CD4-positive, alpha-beta T cell treated with Interferon alpha-2 for 1 hour (primary cell): ENCODE data around the gene MIPOL1.
"Not testable (repeated sequence)": the region's sequence is repeated elsewhere in the genome, so short reads cannot be mapped to it uniquely, and the experiment has no call there.

ENCODE experiments used
- DNase-seq, 2 donors: peaks; one replicate each; pipeline ENCODE4 v3.0.0-alpha.2; 2020 to 2022

Gene MIPOL1, protein sequence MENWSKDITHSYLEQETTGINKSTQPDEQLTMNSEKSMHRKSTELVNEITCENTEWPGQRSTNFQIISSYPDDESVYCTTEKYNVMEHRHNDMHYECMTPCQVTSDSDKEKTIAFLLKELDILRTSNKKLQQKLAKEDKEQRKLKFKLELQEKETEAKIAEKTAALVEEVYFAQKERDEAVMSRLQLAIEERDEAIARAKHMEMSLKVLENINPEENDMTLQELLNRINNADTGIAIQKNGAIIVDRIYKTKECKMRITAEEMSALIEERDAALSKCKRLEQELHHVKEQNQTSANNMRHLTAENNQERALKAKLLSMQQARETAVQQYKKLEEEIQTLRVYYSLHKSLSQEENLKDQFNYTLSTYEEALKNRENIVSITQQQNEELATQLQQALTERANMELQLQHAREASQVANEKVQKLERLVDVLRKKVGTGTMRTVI

DNA sequence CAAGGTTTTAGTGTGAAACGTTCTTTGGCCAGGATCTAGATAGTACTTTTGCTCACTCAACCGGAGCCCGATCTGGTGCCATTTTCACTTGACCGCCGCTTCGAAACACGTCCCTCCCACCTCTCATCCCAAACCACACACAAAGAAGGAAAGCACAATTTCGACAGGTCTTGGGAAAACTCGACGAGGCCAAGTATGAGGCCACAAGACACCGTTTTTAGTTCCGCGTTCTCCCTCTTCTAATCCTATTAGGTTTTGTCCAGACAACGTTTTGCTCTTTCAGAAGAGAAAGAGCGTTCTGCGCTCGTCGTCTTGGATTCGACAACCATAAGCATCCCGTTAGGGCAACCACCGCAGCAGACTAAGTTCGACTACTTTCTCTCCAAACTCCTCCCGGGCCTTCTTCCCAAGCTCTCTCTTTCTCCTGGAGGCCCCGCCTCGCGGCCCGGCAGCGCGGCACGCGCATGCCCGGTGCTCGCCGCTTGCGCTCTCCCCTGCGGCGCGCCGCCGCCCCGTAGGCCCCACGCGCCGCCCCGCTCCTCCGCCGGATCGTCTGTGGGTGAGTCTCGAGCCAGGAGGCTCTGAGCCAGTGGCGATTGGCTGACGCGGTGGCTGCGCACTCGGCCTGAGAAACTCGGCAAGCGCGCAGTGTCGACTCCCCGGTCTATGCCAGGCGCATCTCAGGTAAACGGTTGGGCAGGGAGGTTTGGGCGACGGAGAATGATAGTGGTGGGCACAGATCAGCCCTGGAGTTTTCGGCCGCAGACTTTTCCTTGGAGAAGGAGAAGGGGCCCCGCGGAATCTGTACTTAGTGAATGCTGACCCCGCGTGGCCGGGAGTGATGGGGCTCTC, at the start of gene MIPOL1:
Gene MIPOL1 (plus strand): TSS at position 517 of the 852 bp plus-strand sequence. CDS start 49,952 bp downstream, outside the sequence.
- peak in 1 of 2 donors; percentile 19 for DNase-seq

DNA sequence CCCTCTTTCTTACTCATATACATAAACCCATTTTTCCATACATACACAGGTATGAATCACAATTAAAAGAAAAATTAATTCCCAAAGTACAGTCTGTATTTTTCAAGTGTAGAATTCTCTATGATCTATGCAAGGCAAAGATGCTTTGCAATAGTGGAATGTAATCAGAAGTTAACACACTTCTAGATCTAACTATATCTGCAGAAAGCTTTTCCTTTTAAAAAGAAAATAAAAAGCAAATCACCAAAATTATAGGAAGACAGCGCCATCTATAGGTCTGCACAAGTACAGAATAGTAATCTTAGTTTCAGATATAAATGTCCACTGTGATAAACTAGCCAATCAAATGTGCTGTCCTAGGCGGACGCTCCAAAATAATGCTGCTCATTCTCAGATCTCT, 47.3 kb upstream of the MIPOL1 start:
- no peak for DNase-seq

DNA sequence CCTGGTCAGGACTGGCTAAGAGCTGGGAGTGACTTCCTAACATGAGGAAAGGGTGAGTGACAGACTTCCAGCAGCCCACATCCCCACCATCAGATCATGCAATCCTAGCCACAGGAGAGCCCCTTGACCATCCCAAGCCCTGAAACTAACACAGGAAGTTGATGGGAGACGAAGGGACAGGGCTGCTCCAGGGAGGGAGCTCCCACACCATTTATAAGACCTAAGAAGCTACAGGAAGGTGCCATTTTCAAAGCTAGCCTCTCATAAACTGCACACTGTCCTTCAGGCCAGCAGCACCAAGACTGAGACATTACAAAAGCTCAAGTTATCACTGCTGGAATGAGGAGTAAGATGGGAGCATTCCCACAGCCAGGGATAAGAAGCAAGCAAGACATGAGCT, 44.7 kb upstream of the MIPOL1 start:
- DNase-seq, result no peak

DNA sequence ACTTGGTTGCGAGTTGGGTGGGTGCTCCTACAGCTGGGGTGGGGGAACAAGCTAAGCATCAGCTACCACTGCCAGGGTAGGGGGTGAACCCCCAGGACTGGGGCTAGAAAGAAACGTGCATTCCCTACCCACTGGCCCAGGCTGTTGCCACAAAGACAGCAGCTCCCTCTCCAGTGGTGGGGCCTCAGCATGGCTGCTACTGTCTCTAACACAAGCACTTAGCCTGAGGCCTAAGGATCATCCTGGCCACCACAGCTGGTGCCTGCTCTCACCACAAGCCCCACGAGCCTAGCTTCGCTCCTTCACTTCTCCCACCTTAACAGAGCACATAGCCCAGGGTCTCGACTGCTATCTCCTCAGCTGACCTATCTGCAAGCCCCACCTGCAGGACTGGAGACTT, 44.3 kb upstream of the MIPOL1 start:
- no peak for DNase-seq

DNA sequence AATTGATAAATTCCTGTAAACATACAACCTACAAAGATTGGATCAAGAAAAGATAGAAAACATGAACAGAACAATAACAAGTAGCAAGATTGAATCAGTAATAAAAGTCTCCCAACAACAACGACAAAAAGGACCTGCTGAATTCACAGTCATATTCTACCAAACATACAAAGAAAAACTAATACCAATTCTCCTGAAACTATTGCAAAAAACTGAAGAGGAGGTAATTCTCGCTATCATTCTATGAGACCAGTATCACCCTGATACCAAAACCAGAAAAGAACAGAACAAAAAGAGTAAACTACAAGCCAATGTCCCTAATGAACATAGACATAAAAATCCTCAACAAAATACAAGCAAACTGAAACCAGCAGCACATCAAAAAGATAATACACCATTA, 39.8 kb upstream of the MIPOL1 start:
- no peak for DNase-seq

DNA sequence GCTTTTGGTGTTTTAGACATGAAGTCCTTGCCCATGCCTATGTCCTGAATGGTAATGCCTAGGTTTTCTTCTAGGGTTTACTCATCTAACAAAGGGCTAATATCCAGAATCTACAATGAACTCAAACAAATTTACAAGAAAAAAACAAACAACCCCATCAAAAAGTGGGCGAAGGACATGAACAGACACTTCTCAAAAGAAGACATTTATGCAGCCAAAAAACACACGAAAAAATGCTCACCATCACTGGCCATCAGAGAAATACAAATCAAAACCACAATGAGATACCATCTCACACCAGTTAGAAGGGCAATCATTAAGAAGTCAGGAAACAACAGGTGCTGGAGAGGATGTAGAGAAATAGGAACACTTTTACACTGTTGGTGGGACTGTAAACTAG, 35.4 kb upstream of the MIPOL1 start:
- DNase-seq, result not testable (repeated sequence)

DNA sequence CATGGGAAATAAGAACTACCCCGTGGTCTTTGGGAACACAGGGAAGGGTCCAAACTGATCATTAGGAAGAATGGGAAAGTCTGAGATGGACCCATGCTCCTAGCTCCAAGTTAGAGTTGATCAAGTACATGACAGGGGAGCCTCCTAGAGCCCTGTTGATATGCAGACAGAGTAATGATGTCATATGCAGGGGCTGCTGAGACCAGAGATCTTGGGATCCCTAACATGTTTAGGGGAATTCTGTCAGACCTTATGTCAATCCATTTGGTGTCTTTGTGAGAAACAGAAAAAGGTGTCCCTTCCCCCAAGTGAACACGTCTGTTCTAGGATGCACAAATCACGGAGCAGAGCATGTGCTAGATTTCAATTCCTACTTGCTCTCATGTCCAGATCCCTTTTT, 31.9 kb upstream of the MIPOL1 start:
- DNase-seq, result no peak

DNA sequence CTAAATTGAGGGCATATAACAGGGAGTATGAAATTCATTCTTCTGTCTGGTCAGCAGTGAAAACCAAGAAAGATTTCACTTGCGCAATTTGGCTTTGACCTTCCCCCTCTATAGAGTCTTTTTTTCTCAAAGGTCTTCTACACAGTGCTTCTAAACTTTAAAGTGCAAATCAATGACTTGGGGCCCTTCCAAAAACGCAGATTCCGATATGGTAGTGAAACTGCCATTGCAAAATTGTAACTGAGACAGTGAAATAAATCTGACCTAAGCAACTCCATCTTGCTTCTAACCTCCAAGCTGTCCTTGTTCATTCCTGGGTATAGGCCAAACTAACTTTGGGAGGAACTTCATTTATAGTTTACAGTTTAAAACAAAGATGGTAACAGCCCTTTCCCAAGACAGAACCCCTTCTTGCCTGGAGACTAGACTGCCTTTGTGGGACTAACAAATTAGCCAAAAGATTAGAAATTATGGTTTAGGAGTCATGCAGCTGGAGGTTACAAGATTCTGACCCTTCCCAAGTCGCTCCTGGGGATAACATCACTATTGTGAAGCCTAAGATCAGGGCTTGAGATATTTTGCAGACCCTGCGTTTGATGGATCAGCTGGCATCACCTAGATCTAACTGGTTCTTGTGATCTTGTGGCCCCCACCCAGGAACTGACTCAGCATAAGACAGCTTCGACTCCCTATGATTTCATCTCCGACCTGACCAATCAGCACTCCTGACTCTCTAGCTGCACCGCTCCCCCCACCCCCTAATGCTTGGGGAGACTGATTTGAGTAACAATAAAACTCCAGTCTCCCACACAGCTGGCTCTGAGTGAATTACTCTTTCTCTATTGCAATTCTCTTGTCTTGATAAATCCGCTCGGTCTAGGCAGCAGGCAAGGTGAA, 30.3 kb upstream of the MIPOL1 start:
- no peak for DNase-seq

DNA sequence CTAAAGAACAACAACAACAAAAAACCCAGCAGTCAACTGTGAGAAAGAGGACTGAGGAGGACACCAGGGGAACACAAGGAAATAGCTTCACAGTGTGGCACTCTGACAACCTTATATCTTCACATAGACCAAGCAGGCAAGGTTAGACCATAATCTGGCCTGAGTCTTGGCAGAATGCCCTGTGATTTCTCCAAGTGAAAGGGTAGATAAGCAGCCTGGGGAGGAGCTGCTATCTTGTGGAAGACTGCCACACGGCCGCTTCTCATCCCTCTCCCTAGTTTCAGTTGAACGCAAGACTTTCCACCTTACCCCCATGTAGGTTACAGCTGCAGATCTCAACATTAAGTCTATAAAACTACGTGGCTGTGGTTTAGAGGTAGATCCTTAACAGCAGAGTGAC, 29.0 kb upstream of the MIPOL1 start:
- no peak for DNase-seq

DNA sequence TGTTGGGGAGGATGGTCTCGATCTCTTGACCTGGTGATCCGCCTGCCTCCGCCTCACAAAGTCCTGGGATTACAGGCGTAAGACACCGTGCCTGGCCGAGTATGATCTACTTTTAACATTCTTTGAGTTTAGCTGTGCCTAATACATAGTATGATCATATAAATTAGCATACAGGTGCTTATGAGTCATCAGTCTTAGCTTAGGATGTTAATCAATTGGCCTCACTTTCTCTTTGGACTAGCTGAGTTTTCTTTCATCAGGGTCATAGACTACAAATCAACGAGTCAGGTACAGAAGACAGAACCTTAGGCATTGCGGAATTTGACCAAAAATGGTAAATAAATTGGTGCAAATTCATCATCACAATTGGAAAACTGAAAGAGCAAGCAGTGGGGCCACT, 27.5 kb upstream of the MIPOL1 start:
- no peak for DNase-seq

DNA sequence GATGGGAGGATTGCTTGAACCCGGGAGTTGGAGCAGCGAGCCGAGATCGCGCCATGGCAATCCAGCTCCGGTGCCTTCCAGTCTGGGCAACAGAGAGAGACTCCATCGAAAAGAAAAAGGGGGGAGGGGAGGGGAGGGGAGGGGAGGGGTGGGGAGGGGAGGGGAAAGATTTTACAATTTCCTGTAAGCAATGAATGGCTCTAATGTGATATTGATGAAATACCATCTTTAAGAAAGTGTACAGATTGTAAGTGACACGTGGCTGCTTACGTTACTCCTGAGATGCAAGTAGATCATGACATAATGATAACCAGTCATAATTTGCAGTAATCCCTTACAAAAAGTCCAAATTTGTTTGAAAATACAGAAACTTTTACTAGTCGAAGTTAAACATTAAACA, 26.7 kb upstream of the MIPOL1 start:
- DNase-seq, result no peak

DNA sequence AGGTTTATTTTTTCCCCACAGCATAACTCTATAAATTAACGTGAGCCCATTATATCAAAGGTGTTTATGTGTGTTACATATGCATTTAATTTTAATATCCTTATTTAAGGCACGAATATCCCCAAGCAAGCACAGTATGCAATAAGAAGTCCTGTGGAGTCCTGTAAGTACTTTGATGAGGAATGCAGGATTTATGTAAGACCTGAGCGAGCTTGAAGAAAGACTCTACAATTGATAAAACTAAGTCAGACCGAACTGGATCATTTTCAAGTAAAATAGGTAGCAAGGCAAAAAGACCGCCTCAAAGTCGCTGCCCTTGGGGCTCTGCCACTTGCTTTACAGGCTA, 26.1 kb upstream of the MIPOL1 start:
- no peak for DNase-seq

DNA sequence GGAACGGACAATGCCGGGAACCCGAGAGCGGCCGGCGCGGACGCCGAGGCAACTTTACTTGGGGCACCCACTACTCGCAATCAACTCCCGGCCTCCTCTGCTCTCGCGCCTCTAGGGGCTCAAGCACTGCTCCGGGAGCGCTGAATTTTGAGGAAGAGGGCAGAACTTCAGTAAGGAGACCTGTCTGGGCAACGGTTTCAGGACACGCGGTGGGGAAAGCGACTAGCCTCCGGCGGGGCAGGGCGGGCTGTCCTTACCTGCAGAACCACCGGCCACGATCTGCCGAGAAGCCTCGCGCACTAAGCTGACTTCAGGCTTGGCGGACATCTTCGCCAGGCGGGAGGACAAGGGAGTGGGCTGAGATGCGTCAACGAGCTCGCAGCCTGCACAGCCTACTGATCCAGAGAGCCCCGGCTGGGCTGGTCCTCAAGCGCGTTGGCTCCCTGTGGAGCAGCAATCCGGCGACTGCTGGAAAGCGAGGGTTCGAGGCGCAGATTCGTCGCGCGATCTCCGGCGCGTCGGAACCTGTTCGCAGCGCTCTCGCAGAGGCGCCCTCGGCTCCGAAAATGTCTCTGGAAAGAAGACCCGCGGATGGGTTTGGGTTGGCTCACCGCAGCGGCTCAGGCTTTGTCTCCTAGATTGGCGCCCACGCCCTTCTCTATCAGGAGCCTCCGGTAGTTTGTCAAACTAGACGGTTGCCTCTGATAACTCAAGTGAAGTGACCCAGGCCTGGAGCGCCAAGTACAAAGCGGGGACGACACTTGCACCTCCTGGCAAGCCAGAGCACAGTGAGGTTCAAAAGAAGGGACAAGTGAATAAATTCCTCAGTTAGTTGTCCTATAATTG, 25.5 kb upstream of the MIPOL1 start, which contains the start of gene SLC25A21:
Gene SLC25A21 (minus strand): TSS at position 583 of the 846 bp plus-strand sequence.
- no peak for DNase-seq

DNA sequence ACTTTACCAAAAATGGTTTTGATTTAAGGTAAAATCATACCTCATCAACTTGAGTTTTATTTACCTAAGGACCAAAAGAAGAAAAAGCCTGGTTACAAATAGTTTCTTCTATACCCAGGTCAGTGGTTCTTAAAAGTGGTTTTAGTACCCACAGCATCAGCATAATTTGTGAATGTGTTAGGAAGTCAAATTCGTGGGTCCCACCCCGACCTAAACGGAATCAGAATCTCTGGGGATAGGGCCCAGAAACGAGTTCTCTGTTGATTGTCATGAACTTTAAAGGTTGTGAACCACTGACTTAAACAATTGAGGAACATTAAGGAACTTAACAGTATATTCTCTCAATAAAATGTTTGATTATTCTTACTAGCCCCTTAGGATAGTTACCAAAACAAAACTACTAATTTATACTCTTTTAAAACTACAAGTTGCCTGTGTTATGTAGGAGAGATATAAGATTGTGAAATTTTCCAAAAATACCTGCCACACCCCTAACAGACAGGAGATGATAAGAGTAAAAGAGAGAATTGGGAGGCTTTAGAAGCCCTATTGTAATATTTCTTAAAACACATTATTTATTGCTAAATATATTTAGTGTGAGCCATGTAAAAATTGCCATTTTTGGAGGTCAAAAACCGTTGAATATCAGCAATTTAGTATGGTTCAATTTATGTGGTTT, 24.7 kb upstream of the MIPOL1 start:
- no peak for DNase-seq

DNA sequence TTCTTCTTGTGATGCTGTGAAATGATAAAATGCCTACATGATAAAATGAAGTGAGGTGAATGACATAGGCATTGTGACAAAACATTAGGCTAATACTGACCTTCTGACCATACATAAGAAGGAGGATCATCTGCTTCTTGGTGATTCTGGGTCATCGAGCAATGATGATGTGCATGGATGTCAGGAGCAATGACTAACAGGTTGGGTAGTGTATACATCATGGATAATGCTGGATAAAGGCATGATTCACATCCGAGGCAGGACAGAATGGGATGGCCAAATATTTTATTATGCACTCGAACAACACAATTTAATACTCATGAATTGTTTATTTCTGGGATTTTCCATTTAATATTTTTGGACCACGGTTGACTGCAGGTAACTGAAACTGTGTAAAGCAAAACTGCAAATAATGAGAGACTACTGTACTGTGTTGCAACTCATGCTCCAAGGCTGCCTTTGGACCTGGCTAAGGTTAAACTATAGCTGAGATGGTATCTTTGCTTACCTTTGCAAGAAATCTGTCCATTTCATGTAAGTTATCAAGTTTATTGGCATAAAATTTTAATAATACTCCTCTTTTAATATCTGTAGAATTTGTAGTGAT, 17.7 kb upstream of the MIPOL1 start:
- DNase-seq, result no peak

DNA sequence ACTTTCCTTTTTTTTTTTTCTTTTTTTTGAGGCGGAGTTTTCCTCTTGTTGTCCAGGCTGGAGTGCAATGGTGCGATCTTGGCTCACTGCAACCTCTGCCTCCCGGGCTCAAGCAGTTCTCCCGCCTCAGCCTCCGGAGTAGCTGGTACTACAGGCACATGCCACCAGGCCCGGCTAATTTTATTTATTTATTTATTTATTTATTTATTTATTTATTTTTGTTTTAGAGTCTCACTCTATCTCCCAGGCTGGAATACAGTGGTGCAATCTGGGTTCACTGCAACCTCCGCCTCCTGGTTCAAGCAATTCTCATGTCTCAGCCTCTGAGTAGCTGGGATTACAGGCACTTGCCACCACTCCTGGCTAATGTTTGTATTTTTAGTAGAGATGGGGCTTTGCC, 16.9 kb upstream of the MIPOL1 start:
- DNase-seq, result not testable (repeated sequence)

DNA sequence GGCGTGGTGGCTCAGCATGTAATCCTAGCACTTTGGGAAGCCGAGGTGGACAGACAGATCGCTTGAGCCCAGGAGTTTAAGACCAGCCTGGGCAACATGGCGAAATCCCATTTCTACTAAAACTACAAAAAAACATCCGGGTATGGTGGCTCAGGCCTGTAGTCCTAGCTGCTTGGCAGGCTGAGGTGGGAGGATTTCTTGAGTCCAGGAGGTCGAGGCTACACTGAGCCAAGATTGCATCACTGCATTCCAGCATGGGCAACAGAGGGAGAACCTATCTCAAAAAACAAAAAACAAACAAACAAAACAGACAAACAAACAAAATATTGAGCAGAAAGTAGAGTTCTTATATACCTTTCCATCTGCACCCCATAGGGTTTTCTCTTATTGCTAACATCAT, 16.3 kb upstream of the MIPOL1 start:
- no peak for DNase-seq

DNA sequence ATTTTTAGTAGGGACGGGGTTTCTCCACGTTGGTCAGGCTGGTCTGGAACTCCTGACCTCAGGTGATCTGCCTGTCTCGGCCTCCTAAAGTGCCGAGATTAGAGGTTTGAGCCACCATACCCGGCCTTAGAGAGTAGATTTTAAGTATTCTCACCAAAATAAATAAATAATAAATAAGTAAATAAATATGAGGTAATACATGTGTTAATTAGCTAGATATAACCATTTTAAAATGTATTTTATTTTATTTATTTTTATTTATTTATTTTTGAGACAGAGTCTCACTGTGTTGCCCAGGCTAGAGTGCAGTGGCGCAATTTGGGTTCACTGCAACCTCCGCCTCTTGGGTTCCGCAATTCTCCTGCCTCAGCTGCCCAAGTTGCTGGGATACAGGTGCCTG, 13.2 kb upstream of the MIPOL1 start:
- DNase-seq, result not testable (repeated sequence)

DNA sequence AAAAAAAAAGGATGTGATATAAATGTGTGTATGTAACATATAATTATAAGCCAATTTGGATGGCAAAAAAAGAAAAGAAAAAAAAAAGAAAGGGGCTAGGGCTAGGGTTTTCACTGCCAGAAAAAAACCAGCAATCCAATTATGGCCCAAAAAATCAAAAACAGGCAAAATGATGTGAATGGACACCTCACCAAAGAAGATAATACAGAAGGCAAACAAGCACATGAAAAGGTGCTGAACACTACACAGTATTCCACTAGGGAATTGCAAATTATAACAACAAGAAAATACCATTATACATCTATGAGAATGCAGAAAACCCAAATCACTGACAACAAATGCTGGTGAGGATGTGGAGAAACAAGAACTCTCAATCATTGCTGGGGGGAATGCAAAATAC, 12.1 kb upstream of the MIPOL1 start:
- no peak for DNase-seq

DNA sequence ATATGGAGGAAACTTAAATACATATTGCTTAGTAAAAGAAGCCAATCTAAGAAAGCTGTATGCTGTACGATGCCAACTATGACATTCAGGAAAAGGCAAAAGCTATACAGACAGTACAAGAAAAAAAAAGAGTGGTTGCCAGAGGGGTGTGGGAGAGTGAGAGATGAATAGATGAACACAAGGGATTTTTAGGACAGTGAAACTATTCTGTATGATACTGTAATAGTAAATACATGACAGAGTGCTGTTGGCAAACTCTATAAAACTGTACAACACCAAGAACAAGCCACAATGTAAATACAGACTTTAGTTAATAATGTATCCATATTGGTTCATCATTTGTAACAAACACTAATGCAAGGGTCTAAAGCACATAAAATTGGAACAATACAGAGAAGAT, 10.9 kb upstream of the MIPOL1 start:
- no peak for DNase-seq

DNA sequence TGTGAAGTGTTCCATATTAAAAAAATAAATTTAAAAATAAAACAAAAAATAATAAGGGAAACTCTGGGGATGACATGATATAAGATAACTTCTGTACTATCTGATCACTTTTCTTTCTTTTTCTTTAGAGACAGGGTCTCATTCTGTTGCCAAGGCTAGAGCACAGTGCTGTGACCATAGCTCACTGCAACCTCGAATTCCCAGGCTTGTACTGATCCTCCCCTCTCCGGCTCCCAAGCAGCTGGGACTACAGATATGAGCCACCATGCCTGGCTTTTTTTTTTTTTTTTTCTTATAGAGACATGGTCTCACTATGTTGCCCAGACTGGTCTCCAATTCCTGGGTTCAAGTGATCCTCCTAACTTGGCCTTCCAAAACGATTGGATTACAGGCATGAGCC, 10.4 kb upstream of the MIPOL1 start:
- DNase-seq, result no peak
